LNCAP (cell line): Measurements from ENCODE around the gene SLC7A9.

ENCODE experiments used
- TF ChIP-seq, protein P1 (sequence below): fragments of 450-650 bp; IDR thresholded peaks from 2 replicates; pipeline ENCODE4 v1.5.1; 2017; ENCODE audit warnings: mild to moderate bottlenecking

The SLC7A9 gene

DNA sequence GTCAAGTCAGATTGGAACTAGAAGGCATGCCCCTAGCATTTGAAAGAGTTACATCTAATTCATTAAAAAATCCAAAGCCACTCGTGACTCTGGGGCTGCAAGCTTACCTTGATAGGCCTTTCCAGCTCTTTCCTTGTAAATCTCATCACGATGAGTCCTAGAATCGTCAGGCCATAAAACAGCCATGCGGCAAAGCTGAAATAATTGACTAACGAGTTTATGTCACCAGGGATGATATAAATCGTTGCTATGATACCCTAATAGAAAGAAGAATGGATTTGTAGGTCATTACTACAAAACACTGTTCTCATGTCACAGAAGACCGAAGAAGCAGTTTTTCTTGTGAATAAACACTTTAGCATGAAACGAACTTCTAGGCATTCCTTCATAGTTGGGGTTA, 27.5 kb downstream of the SLC7A9 start:
- TF ChIP-seq, protein P1, sequence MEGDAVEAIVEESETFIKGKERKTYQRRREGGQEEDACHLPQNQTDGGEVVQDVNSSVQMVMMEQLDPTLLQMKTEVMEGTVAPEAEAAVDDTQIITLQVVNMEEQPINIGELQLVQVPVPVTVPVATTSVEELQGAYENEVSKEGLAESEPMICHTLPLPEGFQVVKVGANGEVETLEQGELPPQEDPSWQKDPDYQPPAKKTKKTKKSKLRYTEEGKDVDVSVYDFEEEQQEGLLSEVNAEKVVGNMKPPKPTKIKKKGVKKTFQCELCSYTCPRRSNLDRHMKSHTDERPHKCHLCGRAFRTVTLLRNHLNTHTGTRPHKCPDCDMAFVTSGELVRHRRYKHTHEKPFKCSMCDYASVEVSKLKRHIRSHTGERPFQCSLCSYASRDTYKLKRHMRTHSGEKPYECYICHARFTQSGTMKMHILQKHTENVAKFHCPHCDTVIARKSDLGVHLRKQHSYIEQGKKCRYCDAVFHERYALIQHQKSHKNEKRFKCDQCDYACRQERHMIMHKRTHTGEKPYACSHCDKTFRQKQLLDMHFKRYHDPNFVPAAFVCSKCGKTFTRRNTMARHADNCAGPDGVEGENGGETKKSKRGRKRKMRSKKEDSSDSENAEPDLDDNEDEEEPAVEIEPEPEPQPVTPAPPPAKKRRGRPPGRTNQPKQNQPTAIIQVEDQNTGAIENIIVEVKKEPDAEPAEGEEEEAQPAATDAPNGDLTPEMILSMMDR: no peak

DNA sequence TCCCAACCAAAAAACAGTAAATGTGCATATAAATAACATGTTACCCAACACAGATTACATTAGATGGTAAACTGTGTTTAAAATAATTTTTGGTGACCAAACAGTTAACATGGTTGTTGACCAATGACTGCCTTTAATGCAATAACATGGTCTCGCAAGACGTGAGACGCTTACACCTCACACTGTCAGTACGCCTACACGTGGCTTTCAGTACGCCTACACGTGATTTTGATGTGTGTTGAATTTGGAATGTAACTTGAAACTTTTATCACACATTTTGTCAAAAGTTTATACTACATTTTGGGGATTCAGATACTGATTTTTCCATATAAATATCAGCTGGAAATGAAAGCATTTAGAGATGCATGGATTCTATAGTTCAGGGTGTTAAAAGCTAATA, 32.0 kb downstream of the SLC7A9 start:
- TF ChIP-seq, protein P1: no peak

DNA sequence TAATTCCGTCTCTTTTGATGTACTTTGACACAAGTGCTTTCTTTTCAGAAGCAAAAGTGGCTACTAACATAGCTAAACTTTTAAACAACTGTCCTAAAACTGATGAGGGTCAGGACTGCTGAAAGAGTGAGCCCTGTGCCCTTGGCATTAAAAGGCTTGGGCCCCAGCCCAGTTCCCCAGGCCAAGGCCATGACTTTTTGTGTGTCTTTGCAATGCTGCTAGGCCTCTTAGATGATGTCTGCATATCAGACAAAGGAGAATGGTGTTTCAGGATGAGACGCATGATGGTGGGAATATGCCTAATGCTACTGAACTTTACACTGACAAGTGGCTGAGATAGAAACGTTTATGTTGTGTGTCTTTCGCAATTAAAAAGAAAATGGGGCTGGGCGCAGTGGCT, 38.0 kb downstream of the SLC7A9 start:
- TF ChIP-seq, protein P1: no peak

DNA sequence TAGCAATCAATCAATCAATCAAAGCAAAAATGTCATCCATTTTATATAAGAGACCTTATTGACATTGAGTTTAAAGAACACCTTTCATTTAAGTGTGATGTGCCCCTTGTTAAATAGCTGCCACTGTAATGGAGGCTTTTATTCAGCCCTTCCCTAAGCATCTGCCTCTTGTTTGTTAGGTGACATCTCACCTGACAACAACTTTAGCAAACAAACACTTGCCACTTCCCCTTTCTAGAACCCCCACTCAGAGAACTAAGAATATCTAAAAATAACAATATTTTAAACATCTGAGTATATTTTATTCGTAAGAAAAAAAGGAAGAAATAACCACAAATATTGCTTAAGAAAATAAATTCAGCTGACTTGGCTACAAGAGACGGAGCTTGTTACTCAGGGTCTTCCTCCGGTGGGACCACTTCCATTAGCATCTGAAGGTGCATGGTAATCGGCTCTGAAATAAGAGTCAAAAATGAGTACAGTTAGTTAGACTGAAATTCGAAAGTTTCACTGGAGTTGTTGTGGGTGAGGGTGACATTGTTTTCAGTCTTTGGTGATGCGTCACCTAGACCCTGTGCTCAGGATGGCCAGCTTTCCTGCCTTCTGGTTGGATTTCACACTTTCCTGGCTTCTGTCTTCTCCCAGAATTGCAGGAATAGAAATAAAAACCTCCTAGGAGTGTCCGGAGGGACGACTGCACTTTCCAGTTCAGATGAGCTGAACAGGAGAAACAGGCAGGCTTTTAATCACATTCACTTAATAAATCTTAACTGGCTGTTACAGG, 39.1 kb downstream of the SLC7A9 start:
- TF ChIP-seq, protein P1: no peak

DNA sequence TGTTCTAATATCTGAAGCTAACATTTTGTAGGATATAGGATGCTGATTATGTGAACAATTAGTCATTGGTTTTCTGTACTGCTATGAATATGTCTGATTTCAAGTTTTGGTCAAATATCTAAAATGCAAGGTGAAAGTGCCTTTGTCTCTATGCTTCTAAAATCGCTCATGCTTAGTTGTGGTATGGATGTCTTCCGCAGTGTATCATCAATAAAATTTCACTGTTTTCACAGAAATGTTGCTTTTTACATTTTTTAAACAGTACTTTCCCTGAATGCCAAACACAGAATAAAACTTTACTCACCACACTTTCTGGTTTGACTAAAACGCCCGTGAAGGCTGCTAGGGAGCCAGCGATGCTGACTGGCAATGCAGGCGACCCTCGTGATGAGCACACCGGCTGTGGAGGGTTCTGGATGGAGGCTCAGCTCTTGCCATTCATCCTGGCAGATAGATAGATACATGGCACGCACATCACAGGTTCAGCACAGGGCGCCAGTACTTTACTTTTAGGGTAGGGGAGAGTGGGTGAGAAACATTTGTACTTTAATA, 40.1 kb downstream of the SLC7A9 start:
- TF ChIP-seq, protein P1: no peak

DNA sequence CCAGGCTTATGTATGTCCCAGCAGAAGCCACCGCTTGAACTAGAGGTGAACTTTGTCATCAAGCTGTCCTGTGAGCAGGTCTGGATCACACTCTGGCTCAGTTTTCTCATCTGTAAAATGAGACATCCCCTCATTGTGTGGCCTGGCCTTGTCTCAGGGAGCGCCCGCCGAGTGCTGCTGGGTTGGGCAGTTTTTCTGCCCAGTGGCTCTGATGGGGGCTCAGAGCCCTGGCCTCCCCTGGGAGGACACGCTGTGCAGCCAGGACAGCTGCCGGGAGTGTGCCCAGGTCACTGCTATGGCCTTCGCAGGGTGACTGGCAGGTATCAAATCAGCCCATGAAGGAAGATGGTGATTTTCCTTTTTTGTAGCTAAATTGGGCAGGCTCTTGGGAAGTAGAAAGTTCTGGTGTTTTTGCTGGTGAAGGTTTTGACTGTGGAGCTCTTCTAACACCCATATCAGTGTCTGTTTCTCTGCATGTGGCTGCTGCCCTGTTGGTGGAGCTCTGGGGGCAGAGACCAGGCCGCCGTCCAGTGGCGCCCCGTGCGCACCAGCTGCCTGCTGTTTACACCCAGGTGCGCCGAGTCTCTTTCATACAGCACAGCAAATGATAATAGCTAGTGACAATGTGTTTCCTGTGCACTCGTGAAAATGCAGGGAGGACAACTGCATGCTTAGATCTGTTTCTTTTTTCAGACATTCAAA, 40.8 kb downstream of the SLC7A9 start:
- TF ChIP-seq, protein P1: no peak

DNA sequence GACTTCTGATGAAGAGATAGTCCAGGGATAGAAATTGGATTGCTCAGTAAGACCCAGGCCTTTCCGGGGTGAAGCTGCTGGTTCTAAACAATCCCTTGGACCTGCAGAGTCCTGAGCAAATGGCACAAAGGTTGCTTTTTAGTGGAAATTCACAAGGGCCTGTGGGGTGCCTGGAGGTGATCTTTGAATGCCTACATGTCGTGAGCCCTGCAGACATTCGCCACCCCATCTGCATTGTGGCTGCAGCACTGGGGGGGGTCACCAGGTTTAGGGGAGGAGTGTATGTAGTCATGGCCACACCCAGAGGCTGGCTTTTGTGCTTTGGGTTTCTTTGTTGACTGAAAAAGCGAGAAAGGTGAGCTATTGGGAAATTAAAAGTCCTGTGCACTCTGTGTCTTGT, 41.4 kb downstream of the SLC7A9 start:
- TF ChIP-seq, protein P1: no peak
